ENCODE results near the gene CACHD1. TPM values are rescaled to one million over a fixed set of nuclear protein-coding genes. Genes with fewer than 3 reads are reported as not detected.

CACHD1 gene
- total and polyA plus RNA-seq, 2 donors from 2014 or later, result 3.9 to 8.2 TPM

- no peak for FAIRE-seq
- Histone ChIP-seq H3K4me3 (ENCODE audit: low read length in 3 of 3) (no peak overlapping the region), H3K36me3 (ENCODE audit: control insufficient read depth in 2 of 3, insufficient read depth in 3 of 3, low read length in 3 of 3) (no peaks in the 10 kb centered on the region), H3K4me1 (ENCODE audit: control insufficient read depth in 2 of 3, insufficient read depth in 2 of 3, low read depth in 1 of 3, low read length in 3 of 3) (no peaks in the 10 kb centered on the region), H3K9me3 (ENCODE audit: control insufficient read depth in 2 of 3, insufficient read depth in 1 of 3, low read length in 3 of 3) (no peaks in the 10 kb centered on the region), H3K9ac (ENCODE audit: low read length in 3 of 3) (no peak overlapping the region), H3K27me3 (ENCODE audit: control insufficient read depth, insufficient read depth, low read length) (no peaks in the 10 kb centered on the region), H3K27ac (ENCODE audit: low read depth in 2 of 2, low read length in 2 of 2) (no peak overlapping the region)
- no peak for TF ChIP-seq CTCF (IDR thresholded peaks at IDR 0.05; ENCODE audit: borderline replicate concordance, extremely low read depth, insufficient read depth)
- DNase-seq, result no peak
- intact Hi-C loops (cut with DNase I), result no loop called here
These were observed 45.5 kb upstream of the CACHD1 start for GRCh38 chr1:64424412-64424811.

GRCh38 chr1:64425521-64425920, 44.4 kb upstream of the CACHD1 start:
- Histone ChIP-seq H3K27ac (ENCODE audit: low read depth in 2 of 2, low read length in 2 of 2) (no peak overlapping the region), H3K4me1 (ENCODE audit: control insufficient read depth in 2 of 3, insufficient read depth in 2 of 3, low read depth in 1 of 3, low read length in 3 of 3) (no peaks in the 10 kb centered on the region), H3K9me3 (ENCODE audit: control insufficient read depth in 2 of 3, insufficient read depth in 1 of 3, low read length in 3 of 3) (no peaks in the 10 kb centered on the region), H3K27me3 (ENCODE audit: control insufficient read depth, insufficient read depth, low read length) (no peaks in the 10 kb centered on the region), H3K4me3 (ENCODE audit: low read length in 3 of 3) (no peak overlapping the region), H3K9ac (ENCODE audit: low read length in 3 of 3) (no peak overlapping the region), H3K36me3 (ENCODE audit: control insufficient read depth in 2 of 3, insufficient read depth in 3 of 3, low read length in 3 of 3) (no peaks in the 10 kb centered on the region)
- TF ChIP-seq CTCF (IDR thresholded peaks at IDR 0.05; ENCODE audit: borderline replicate concordance, extremely low read depth, insufficient read depth), result no peak
- intact Hi-C loops (cut with DNase I), result no loop called here
- DNase-seq (no peak), FAIRE-seq (no peak)

GRCh38 chr1:64426681-64427080, 43.2 kb upstream of the CACHD1 start:
- Histone ChIP-seq H3K4me3 (ENCODE audit: low read length in 3 of 3) (no peak overlapping the region), H3K9me3 (ENCODE audit: control insufficient read depth in 2 of 3, insufficient read depth in 1 of 3, low read length in 3 of 3) (no peaks in the 10 kb centered on the region), H3K36me3 (ENCODE audit: control insufficient read depth in 2 of 3, insufficient read depth in 3 of 3, low read length in 3 of 3) (no peaks in the 10 kb centered on the region), H3K9ac (ENCODE audit: low read length in 3 of 3) (no peak overlapping the region), H3K27ac (ENCODE audit: low read depth in 2 of 2, low read length in 2 of 2) (no peak overlapping the region), H3K4me1 (ENCODE audit: control insufficient read depth in 2 of 3, insufficient read depth in 2 of 3, low read depth in 1 of 3, low read length in 3 of 3) (no peaks in the 10 kb centered on the region), H3K27me3 (ENCODE audit: control insufficient read depth, insufficient read depth, low read length) (no peaks in the 10 kb centered on the region)
- no peak for FAIRE-seq
- no peak for DNase-seq
- intact Hi-C loops (cut with DNase I), result no loop called here
- TF ChIP-seq CTCF (IDR thresholded peaks at IDR 0.05; ENCODE audit: borderline replicate concordance, extremely low read depth, insufficient read depth), result no peak

- H3K36me3 ChIP-seq (ENCODE audit: control insufficient read depth in 2 of 3, insufficient read depth in 3 of 3, low read length in 3 of 3), result no peaks in the 10 kb centered on the region
- FAIRE-seq, result no peak
- DNase-seq, result no peak
- no peak overlapping the region for H3K4me3 ChIP-seq (ENCODE audit: low read length in 3 of 3)
- H3K4me1 ChIP-seq (ENCODE audit: control insufficient read depth in 2 of 3, insufficient read depth in 2 of 3, low read depth in 1 of 3, low read length in 3 of 3), result no peaks in the 10 kb centered on the region
- no peak overlapping the region for H3K27ac ChIP-seq (ENCODE audit: low read depth in 2 of 2, low read length in 2 of 2)
- H3K9me3 ChIP-seq (ENCODE audit: control insufficient read depth in 2 of 3, insufficient read depth in 1 of 3, low read length in 3 of 3), result no peaks in the 10 kb centered on the region
- H3K9ac ChIP-seq (ENCODE audit: low read length in 3 of 3), result no peak overlapping the region
- intact Hi-C loops (cut with DNase I), result no loop called here
- TF ChIP-seq CTCF (IDR thresholded peaks at IDR 0.05; ENCODE audit: borderline replicate concordance, extremely low read depth, insufficient read depth), result no peak
- H3K27me3 ChIP-seq (ENCODE audit: control insufficient read depth, insufficient read depth, low read length), result no peaks in the 10 kb centered on the region
These were observed 42.0 kb upstream of the CACHD1 start for GRCh38 chr1:64427879-64428278.
